Naive thymus-derived CD8-positive, alpha-beta T cell (primary cell): ENCODE results near the gene ISCA2. TPM values are rescaled to one million over a fixed set of nuclear protein-coding genes. Genes with fewer than 3 reads are reported as not detected.

Experiments used
- ATAC-seq, 2 donors: fragments of 150-1000 bp; cut with Tn5 transposase in 1 of 2; sonication (Bioruptor Pico), chemical (Tn5 transposase) in 1 of 2; 1 replicate in 1 of 2; 2 replicates in 1 of 2; pipeline ENCODE4 v1.10.0; 2021; ENCODE audit warnings: mild to moderate bottlenecking in 2 of 2, moderate library complexity in 2 of 2
- POLR2A ChIA-PET: fragments of 350-600 bp; sonication (Branson Sonifier 250); formaldehyde crosslinking; loops from one replicate; lab custom pipeline; 2021; ENCODE audit warnings: antibody characterized with exemption; lab: Charles Lee
- DNase-seq, 10 donors: peaks; one replicate each; pipeline versions ENCODE4 v3.0.0 to v3.0.0-alpha.2; 2020 to 2022
- H3K27ac Mint-ChIP-seq, 10 donors: one replicate each; pipeline ENCODE4 v1.8.0; 2020 to 2022; ENCODE audit warnings: mild to moderate bottlenecking in 10 of 10, mixed read lengths in 10 of 10, moderate library complexity in 4 of 10, inconsistent platforms in 1 of 10
- H3K27me3 Mint-ChIP-seq, 5 donors: one replicate each; pipeline ENCODE4 v1.8.0; 2021 to 2022; ENCODE audit warnings: mixed read lengths in 5 of 5
- H3K36me3 Mint-ChIP-seq, 3 donors: one replicate each; pipeline ENCODE4 v1.8.0; 2020 to 2022; ENCODE audit warnings: mixed read lengths in 3 of 3, mild to moderate bottlenecking in 2 of 3, inconsistent platforms in 1 of 3
- H3K4me1 Mint-ChIP-seq, 4 donors: one replicate each; pipeline ENCODE4 v1.8.0; 2021 to 2022; ENCODE audit warnings: mixed read lengths in 4 of 4
- H3K4me3 Mint-ChIP-seq, 10 donors: one replicate each; pipeline ENCODE4 v1.8.0; 2020 to 2022; ENCODE audit warnings: mild to moderate bottlenecking in 10 of 10, mixed read lengths in 10 of 10, moderate library complexity in 6 of 10, inconsistent platforms in 1 of 10
- H3K9me3 Mint-ChIP-seq, 9 donors: one replicate each; pipeline ENCODE4 v1.8.0; 2020 to 2022; ENCODE audit warnings: mixed read lengths in 9 of 9, mild to moderate bottlenecking in 3 of 9, inconsistent platforms in 1 of 9, moderate library complexity in 1 of 9
- polyA plus RNA-seq, 3 donors: library from polyadenylated mRNA; unstranded; fragments of 300-500 nt; fragmentation: Illumina TruSeq; gene quantifications; one replicate each; pipeline ENCODE4 v1.2.3, GENCODE V29; 2021
- total RNA-seq, 8 experiments: library from RNA in 2 of 8; stranded (reverse) in 2 of 8; gene quantifications; one replicate each; pipeline ENCODE4 v1.2.3 and lab custom pipeline; 2021 to 2026

Gene ISCA2
- total and polyA plus RNA-seq, 5 experiments from 2014 or later, result 33.3 to 86.2 (median 47.2) TPM

DNA sequence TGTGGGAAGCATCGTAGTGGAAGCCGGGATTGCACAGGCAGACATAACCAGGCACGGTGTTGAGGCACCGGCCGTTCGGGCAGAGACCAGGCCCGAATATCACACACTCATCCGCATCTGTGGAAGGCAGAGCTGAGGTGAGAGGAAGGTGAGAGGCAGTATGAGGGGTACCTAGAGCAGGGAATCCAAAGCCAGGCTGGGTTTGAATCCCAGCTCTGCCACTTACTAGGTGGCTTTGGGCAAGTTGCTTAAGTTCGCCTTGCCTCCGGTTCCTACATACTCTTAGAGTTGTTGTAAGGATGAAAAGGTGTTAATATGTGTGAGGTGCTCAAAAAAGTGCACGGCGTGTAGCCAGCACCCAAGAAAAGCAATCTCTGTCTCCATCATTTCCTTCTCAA, 10.4 kb downstream of the ISCA2 start:
- H3K27me3 Mint-ChIP-seq, result no peaks in the 10 kb centered on the region
- ATAC-seq (no peak), DNase-seq (no peak)
- H3K4me1 Mint-ChIP-seq, result peaks cover 13 to 29% (median 23%) of the 10 kb centered on the region in 4 donors
- H3K4me3 Mint-ChIP-seq, result peak overlapping the region in 1 of 10 donors; percentile 34
- peak overlapping the region in 2 of 10 donors; percentile 41 to 67 for H3K27ac Mint-ChIP-seq
- no peaks in the 10 kb centered on the region for H3K9me3 Mint-ChIP-seq
- POLR2A ChIA-PET, result no interaction called here
- H3K36me3 Mint-ChIP-seq, result peaks cover 0 to 5% (median 0%) of the 10 kb centered on the region in 3 donors

DNA sequence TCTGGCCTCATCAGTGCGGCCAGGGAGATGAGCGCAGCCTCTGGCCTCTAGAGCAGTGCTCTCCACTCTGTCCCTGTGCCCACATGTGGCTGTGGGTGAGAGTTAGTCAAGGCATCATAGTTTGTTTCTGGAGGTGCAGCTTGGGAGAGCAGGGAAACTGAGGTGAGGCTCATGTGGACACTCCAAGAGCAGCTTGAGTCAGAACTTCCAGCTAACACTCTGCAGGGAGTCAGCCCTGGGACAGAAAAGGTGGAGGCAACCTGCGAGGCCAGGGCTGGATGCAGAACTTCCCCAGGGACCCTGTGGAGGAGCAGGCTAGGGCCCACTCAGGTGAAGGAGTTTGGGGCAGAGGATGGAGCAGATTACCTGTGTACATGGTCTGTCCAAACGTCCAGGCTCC, 10.8 kb downstream of the ISCA2 start:
- H3K36me3 Mint-ChIP-seq, result peaks cover 0 to 5% (median 0%) of the 10 kb centered on the region in 3 donors
- POLR2A ChIA-PET, result no interaction called here
- no peak for ATAC-seq
- H3K9me3 Mint-ChIP-seq, result no peaks in the 10 kb centered on the region
- H3K4me1 Mint-ChIP-seq, result peaks cover 14 to 25% (median 22%) of the 10 kb centered on the region in 4 donors
- no peaks in the 10 kb centered on the region for H3K27me3 Mint-ChIP-seq
- no peak overlapping the region for H3K4me3 Mint-ChIP-seq
- H3K27ac Mint-ChIP-seq, result no peak overlapping the region
- no peak for DNase-seq

DNA sequence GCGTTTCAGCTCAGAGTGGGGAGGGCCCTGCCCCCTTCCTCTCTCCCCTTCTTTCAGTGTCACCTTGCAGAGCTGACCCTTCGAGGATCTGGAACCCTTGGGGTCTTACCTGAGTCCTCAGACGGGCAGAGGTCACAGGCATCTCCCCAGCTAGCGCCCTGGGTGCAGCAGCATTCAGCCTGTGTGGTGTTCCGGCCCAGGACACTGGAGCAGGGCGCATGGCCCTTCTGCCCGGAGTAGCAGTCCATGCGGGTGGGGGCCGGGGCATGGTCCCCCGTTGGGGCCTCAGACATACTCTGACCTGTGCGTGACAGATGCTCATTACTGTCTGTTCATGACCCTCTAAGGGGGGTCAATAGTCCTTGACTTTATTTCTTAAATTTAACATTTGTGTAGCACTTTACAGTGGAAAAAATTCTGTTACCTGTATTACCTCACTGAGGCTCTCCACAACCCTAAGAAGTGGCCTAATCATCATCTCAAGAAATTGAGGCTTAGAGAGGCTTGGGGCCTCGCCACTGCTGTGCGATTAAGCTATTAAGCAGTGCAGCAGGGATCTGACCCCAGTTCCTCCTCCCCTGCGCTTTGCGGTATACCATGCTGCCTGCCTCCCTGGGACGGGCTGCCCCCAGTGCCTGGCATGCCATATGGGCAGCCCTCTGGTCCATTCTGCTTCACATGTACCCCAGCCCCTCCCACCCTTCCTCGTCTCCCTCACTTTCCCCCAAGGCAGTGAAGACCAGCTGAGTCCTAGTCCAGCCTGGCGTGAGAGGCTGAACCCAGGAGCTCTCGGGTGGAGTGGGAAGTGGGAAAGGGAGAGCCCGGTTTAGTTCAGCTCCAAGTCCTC, 11.5 kb downstream of the ISCA2 start:
- POLR2A ChIA-PET, result no interaction called here
- H3K27ac Mint-ChIP-seq, result no peak overlapping the region

DNA sequence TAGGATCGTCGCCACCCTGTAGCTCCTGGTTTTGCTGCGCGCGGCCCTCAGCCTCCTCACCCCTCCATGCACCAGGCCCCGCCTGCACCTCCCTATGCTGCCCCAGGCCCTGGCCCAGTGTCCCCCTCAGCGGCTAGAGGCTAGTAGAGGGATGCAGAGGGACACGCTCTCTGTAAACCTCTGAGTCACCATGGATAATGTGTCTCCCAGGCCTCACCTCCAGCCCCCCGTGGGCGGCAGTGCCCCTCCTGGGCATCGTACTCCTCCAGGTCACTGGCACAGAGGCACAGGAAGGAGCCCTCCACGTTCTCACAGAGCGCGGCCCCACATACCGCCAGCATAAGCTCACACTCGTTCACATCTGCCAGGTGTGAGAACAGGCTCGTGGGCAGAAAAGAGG, 12.3 kb downstream of the ISCA2 start:
- no peak for DNase-seq
- Mint-ChIP-seq H3K27me3 (peaks cover 0 to 2% (median 0%) of the 10 kb centered on the region in 5 donors), H3K4me1 (peaks cover 11 to 21% (median 18%) of the 10 kb centered on the region in 4 donors), H3K4me3 (no peak overlapping the region), H3K9me3 (peaks cover 0 to 2% (median 0%) of the 10 kb centered on the region in 9 donors), H3K27ac (peak overlapping the region in 3 of 10 donors; percentile 31 to 75 (median 50)), H3K36me3 (peaks cover 0 to 2% (median 0%) of the 10 kb centered on the region in 3 donors)
- no peak for ATAC-seq
- POLR2A ChIA-PET, result no interaction called here

More for the DNA sequence above, 11.5 kb downstream of the ISCA2 start:
- ATAC-seq (no peak), DNase-seq (no peak)
- Mint-ChIP-seq H3K4me3 (no peak overlapping the region), H3K36me3 (peaks cover 0 to 3% (median 0%) of the 10 kb centered on the region in 3 donors), H3K4me1 (peaks cover 14 to 22% (median 20%) of the 10 kb centered on the region in 4 donors), H3K9me3 (peaks cover 0 to 2% (median 0%) of the 10 kb centered on the region in 9 donors), H3K27me3 (no peaks in the 10 kb centered on the region)

DNA sequence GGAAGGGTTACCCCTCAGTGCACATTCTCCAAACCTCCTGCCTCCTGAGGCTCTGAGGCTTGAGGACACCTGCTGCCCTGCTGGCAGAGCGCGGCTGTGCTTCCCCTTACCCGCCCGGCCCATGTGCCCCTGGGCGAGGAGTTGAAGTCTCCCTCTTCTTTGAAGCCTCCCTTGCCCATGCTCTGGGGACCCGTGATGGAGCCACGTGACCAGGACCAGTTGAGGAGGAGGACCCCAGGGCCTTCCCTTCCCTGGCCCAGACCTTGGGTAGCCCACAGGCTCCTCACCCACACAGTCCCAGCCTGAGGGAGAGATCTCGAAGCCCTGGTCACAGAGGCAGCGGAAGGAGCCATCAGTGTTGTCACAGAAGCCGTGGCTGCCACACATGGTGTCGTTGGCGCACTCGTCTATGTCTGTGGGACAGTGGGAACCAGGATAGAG, 12.9 kb downstream of the ISCA2 start:
- ATAC-seq (no peak), DNase-seq (no peak)
- Mint-ChIP-seq H3K36me3 (peaks cover 0 to 2% (median 0%) of the 10 kb centered on the region in 3 donors), H3K27me3 (peaks cover 0 to 8% (median 2%) of the 10 kb centered on the region in 5 donors), H3K4me1 (peaks cover 11 to 21% (median 18%) of the 10 kb centered on the region in 4 donors), H3K27ac (peak overlapping the region in 2 of 10 donors; percentile 75), H3K4me3 (no peak overlapping the region), H3K9me3 (peaks cover 0 to 2% (median 0%) of the 10 kb centered on the region in 9 donors)
- POLR2A ChIA-PET, result no interaction called here

DNA sequence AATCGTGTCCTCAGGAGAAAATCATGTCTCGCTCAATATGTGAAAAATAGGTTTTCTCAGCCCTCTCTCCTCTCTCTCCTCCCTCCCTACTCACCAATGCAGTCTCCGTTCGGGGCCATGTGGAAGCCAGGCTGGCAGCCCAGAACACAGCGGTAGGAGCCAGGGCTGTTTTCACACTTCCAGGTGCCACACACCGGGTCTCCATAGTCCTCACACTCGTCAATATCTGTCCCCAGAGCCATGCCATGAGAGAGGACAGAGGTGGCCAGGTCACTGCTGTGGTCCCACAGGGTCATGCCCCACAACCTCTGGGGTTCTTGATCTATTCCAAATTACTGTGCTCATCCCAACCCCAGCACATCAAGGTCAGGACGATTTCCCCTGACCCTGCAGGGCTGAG, 13.5 kb downstream of the ISCA2 start:
- POLR2A ChIA-PET, result no interaction called here
- DNase-seq (no peak), ATAC-seq (no peak)
- H3K4me1 Mint-ChIP-seq, result peaks cover 11 to 20% (median 18%) of the 10 kb centered on the region in 4 donors
- H3K36me3 Mint-ChIP-seq, result peaks cover 0 to 2% (median 0%) of the 10 kb centered on the region in 3 donors
- H3K27ac Mint-ChIP-seq, result peak overlapping the region in 4 of 10 donors; percentile 53 to 73 (median 68)
- peaks cover 0 to 2% (median 0%) of the 10 kb centered on the region in 9 donors for H3K9me3 Mint-ChIP-seq
- H3K27me3 Mint-ChIP-seq, result peaks cover 0 to 15% (median 2%) of the 10 kb centered on the region in 5 donors
- H3K4me3 Mint-ChIP-seq, result no peak overlapping the region

DNA sequence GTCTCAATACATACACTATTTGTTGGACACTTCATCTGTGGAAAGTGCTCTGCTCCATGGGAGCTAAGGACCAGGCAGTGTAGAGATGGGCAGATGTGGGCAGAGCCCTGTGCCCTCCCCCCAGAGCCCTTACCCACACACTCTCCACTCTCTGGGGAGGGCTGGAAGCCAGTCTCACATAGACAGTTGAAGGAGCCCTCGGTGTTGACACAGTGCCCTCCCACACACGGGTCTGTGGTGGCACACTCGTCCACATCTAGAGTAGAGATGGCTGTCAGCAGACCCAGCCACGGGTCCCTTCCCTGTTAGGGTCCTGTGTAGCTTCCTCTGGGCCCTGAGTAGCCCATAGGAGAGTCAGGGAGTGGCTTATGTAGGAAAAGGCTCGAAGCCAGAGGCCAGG, 14.3 kb downstream of the ISCA2 start:
- H3K27me3 Mint-ChIP-seq, result peaks cover 0 to 22% (median 5%) of the 10 kb centered on the region in 5 donors
- peaks cover 0 to 2% (median 0%) of the 10 kb centered on the region in 9 donors for H3K9me3 Mint-ChIP-seq
- peak overlapping the region in 1 of 10 donors; percentile 63 for H3K27ac Mint-ChIP-seq
- H3K36me3 Mint-ChIP-seq, result peaks cover 0 to 2% (median 0%) of the 10 kb centered on the region in 3 donors
- H3K4me1 Mint-ChIP-seq, result peaks cover 11 to 17% (median 16%) of the 10 kb centered on the region in 4 donors
- ATAC-seq, result no peak
- POLR2A ChIA-PET, result no interaction called here
- H3K4me3 Mint-ChIP-seq, result no peak overlapping the region
- no peak for DNase-seq

DNA sequence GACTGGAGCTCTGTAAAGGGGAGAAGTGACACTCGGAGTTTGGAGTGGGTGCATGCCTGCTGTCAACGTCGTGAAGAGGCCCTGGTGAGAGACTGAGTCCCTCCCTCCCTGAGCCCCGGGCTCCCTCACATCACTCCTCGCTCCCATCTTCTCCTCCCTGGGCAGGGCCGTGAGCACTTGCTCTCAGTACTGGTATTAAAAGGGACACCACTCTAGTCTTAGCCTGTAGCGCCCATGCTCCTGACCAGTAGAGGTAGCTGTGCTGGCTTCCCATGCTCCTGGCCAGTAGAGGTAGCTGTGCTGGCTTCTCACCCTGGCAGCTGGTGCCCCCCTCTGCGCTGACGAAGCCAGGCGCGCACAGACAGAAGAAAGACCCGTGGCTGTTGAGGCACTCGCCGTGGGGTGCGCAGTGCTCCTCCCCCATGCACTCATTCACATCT, 14.7 kb downstream of the ISCA2 start:
- POLR2A ChIA-PET, result no interaction called here
- DNase-seq (no peak), ATAC-seq (no peak)
- H3K9me3 Mint-ChIP-seq, result peaks cover 0 to 2% (median 0%) of the 10 kb centered on the region in 9 donors
- H3K36me3 Mint-ChIP-seq, result peaks cover 0 to 2% (median 0%) of the 10 kb centered on the region in 3 donors
- peaks cover 11 to 17% (median 17%) of the 10 kb centered on the region in 4 donors for H3K4me1 Mint-ChIP-seq
- H3K4me3 Mint-ChIP-seq, result no peak overlapping the region
- no peak overlapping the region for H3K27ac Mint-ChIP-seq
- H3K27me3 Mint-ChIP-seq, result peaks cover 0 to 23% (median 10%) of the 10 kb centered on the region in 5 donors

DNA sequence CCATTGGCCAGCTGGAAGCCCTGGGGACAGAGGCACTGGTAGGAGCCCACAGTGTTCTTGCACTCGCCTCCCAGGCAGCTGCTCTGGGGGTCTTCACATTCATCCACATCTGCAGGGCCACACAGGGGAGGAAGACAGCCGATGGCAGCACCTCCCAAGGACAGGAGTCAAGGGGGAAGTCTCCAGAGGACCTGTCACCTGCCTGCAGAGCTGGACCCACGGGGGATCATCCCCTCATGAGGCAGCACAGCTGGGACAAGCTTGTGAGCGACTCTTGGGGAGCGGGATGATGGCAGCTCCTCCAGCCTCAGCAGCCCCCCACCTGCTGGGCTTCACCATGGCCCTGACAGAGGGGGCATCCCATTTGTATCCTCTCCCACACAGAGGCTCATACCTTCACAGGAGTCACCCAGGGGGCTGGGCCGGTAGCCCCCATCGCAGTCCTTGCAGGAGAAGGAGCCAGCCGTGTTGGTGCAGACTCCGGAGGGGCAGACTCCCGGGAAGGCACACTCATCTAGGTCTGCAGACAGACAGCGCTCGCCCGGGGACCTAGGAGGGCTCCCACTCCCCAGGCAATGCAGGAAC, 15.4 kb downstream of the ISCA2 start:
- ATAC-seq (no peak), DNase-seq (no peak)
- peaks cover 0 to 2% (median 0%) of the 10 kb centered on the region in 9 donors for H3K9me3 Mint-ChIP-seq
- H3K27me3 Mint-ChIP-seq, result peaks cover 0 to 23% (median 12%) of the 10 kb centered on the region in 5 donors
- H3K4me3 Mint-ChIP-seq, result no peak overlapping the region
- peaks cover 11 to 19% (median 17%) of the 10 kb centered on the region in 4 donors for H3K4me1 Mint-ChIP-seq
- H3K27ac Mint-ChIP-seq, result no peak overlapping the region
- H3K36me3 Mint-ChIP-seq, result peaks cover 0 to 2% (median 0%) of the 10 kb centered on the region in 3 donors
- POLR2A ChIA-PET, result no interaction called here

DNA sequence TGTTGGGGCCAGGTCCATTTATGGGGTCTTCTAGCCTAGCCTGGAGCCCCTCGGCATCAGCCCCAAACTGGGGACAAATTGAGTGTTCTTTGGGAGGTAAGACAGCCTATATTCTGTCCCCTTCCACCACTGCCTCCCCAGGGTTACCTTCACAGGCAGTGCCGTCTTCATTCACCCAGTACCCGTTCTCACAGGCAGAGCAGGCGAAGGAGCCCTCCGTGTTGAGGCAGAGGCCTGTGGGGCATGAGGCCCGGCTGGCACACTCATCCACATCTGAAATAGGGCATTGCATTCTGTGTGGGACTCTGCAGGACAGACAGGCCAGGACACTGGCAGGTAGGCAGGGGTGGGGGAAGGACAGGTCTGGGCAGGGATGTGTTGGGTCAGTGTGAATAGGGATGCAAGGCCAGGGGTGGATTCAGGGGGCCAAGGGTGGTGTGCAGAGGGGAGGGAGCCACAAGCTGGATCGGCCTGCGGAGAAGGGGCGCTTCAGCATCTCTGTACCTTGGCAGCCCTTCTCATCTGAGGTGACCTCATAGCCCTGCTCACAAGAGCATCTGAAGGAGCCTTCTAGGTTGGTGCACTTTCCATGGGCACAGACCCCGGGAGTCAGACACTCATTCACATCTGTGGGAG, 16.1 kb downstream of the ISCA2 start:
- DNase-seq (no peak), ATAC-seq (no peak)
- peak overlapping the region in 1 of 10 donors; percentile 27 for H3K27ac Mint-ChIP-seq
- POLR2A ChIA-PET, result no interaction called here
- no peak overlapping the region for H3K4me3 Mint-ChIP-seq
- H3K27me3 Mint-ChIP-seq, result peaks cover 0 to 23% (median 12%) of the 10 kb centered on the region in 5 donors
- peaks cover 0 to 2% (median 0%) of the 10 kb centered on the region in 9 donors for H3K9me3 Mint-ChIP-seq
- peaks cover 15 to 25% (median 24%) of the 10 kb centered on the region in 4 donors for H3K4me1 Mint-ChIP-seq
- H3K36me3 Mint-ChIP-seq, result peaks cover 0 to 2% (median 0%) of the 10 kb centered on the region in 3 donors

DNA sequence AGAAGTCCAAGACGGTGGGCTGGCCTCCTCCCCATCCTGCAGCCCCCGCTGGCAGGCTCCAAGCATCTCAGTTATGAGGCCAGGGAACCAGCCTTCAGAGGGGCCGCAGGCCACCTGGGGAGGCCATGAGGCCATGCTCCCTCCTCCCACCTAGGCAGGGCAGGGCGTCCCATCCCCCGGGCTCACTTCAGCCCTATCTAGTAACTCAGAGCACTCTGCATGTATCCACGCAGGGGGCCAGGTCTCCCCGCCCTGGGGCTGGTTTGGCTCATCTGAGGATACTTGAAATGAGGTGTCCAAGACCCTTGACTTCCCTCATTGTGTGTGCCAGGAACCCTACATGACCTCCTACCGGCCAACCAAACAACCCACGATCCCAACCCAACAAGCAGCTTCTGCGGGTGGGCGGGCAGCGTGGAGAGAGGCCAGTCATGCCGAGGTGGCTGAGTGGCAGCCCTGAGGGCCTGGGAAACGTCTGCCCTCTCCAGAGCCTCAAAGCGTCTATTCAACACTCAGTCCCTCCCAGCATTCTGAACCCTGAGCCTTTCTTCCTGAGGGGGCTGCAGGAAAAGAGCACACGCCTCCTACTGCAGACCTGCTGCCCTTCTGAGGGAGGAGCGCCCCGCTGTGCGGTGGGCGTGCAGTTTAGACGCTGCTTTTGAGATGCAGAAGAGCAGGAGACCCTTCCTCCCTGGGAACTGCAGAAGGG, 16.8 kb downstream of the ISCA2 start:
- POLR2A ChIA-PET, result no interaction called here
- H3K9me3 Mint-ChIP-seq, result peaks cover 0 to 2% (median 0%) of the 10 kb centered on the region in 9 donors
- no peak overlapping the region for H3K4me3 Mint-ChIP-seq
- peak overlapping the region in 1 of 10 donors; percentile 16 for H3K27ac Mint-ChIP-seq
- peaks cover 0 to 2% (median 0%) of the 10 kb centered on the region in 3 donors for H3K36me3 Mint-ChIP-seq
- H3K4me1 Mint-ChIP-seq, result peaks cover 16 to 29% (median 26%) of the 10 kb centered on the region in 4 donors
- DNase-seq (peak in 1 of 10 donors; percentile 49), ATAC-seq (no peak)
- H3K27me3 Mint-ChIP-seq, result peaks cover 0 to 23% (median 12%) of the 10 kb centered on the region in 5 donors
